ENCODE measurements around the gene PDCL3. TPM values are rescaled to one million over a fixed set of nuclear protein-coding genes. Genes with fewer than 3 reads are reported as not detected.

The PDCL3 gene
- total and polyA plus RNA-seq, 2 donors (not counting 1 experiment from before 2014, with no cell fraction given) = 5.6 to 24.1 TPM

- Histone ChIP-seq H3K27me3 (replicated peaks in 1 of 4; ENCODE audit: control extremely low read depth in 1 of 4, control insufficient read depth in 3 of 4, insufficient read depth in 4 of 4, low read length in 3 of 4) (no peaks in the 10 kb centered on the region), H3K9me3 (ENCODE audit: control extremely low read depth in 1 of 3, control insufficient read depth in 2 of 3, insufficient read depth in 1 of 3, low read length in 2 of 3) (no peaks in the 10 kb centered on the region), H2AFZ (ENCODE audit: insufficient read depth, low read depth, low read length, poor library complexity, severe bottlenecking) (no peak overlapping the region), H3K4me2 (replicated peaks; ENCODE audit: low read depth, low read length, poor library complexity, severe bottlenecking) (no peak overlapping the region), H4K20me1 (ENCODE audit: control insufficient read depth, insufficient read depth, low read length, poor library complexity, severe bottlenecking) (no peaks in the 10 kb centered on the region), H3K79me2 (ENCODE audit: control insufficient read depth, insufficient read depth, low read length) (no peaks in the 10 kb centered on the region), H3K9ac (ENCODE audit: low read length) (no peak overlapping the region), H3K4me1 (ENCODE audit: control insufficient read depth in 2 of 2, insufficient read depth in 2 of 2, low read length in 2 of 2) (no peaks in the 10 kb centered on the region), H3K27ac (ENCODE audit: low read length in 2 of 2) (no peak overlapping the region), H3K36me3 (replicated peaks in 1 of 2; ENCODE audit: control extremely low read depth in 1 of 2, control insufficient read depth in 1 of 2, extremely low read depth in 1 of 2, insufficient read depth in 2 of 2, low read length in 1 of 2) (no peaks in the 10 kb centered on the region), H3K4me3 (ENCODE audit: control extremely low read depth in 1 of 5, extremely low read depth in 1 of 5, insufficient read depth in 1 of 5, low read depth in 2 of 5, low read length in 4 of 5) (no peak overlapping the region)
- Mint-ChIP-seq H3K27ac (no peak overlapping the region), H3K4me3 (no peak overlapping the region), H3K4me1 (peaks cover under 1% of the 10 kb centered on the region), H3K9me3 (ENCODE audit: insufficient read depth) (no peaks in the 10 kb centered on the region), H3K27me3 (peaks cover 18% of the 10 kb centered on the region)
- ATAC-seq (ENCODE audit: low read depth) (no peak), DNase-seq (no peak)
- POLR2A ChIA-PET = no interaction called here
- CTCF ChIA-PET = no interaction called here
- WGBS (ENCODE audit: insufficient coverage) = 68% methylated on average over 2 of the region's 2 CpGs
- intact Hi-C loops (cut with micrococcal nuclease) = no loop called here
- no peak for TF ChIP-seq EZH2 (IDR thresholded peaks at IDR 0.05; ENCODE audit: borderline replicate concordance, insufficient read depth, low read depth, low read length, poor library complexity, severe bottlenecking)
- TF ChIP-seq CTCF (IDR thresholded peaks at IDR 0.05) = no peak
These were observed 44.0 kb upstream of the PDCL3 start for GRCh38 chr2:100518801-100519200.

GRCh38 chr2:100520224-100520623, 42.6 kb upstream of the PDCL3 start:
- H3K4me3 ChIP-seq (ENCODE audit: control extremely low read depth in 1 of 5, extremely low read depth in 1 of 5, insufficient read depth in 1 of 5, low read depth in 2 of 5, low read length in 4 of 5) = no peak overlapping the region
- Mint-ChIP-seq H3K4me3 (no peak overlapping the region), H3K4me1 (no peaks in the 10 kb centered on the region), H3K9me3 (ENCODE audit: insufficient read depth) (no peaks in the 10 kb centered on the region), H3K27ac (no peak overlapping the region), H3K27me3 (peaks cover 18% of the 10 kb centered on the region)
- H3K27me3 ChIP-seq (replicated peaks in 1 of 4; ENCODE audit: control extremely low read depth in 1 of 4, control insufficient read depth in 3 of 4, insufficient read depth in 4 of 4, low read length in 3 of 4) = no peaks in the 10 kb centered on the region
- no peak for TF ChIP-seq CTCF (IDR thresholded peaks at IDR 0.05)
- no peak for TF ChIP-seq EZH2 (IDR thresholded peaks at IDR 0.05; ENCODE audit: borderline replicate concordance, insufficient read depth, low read depth, low read length, poor library complexity, severe bottlenecking)
- ChIA-PET CTCF (no interaction called here), POLR2A (interaction anchor here (0.7 kb wide), 1 partner anchor 42 kb away, joined by 3 read pairs; the partner anchor contains the start of gene PDCL3)
- no peaks in the 10 kb centered on the region for H3K9me3 ChIP-seq (ENCODE audit: control extremely low read depth in 1 of 3, control insufficient read depth in 2 of 3, insufficient read depth in 1 of 3, low read length in 2 of 3)
- WGBS (ENCODE audit: insufficient coverage) = no CpG with 5 or more reads among the region's 2 CpGs
- no peak for DNase-seq
- H3K27ac ChIP-seq (ENCODE audit: low read length in 2 of 2) = no peak overlapping the region
- no peak for ATAC-seq (ENCODE audit: low read depth)
- intact Hi-C loops (cut with micrococcal nuclease) = no loop called here
- H3K79me2 ChIP-seq (ENCODE audit: control insufficient read depth, insufficient read depth, low read length) = no peaks in the 10 kb centered on the region
- H3K4me1 ChIP-seq (ENCODE audit: control insufficient read depth in 2 of 2, insufficient read depth in 2 of 2, low read length in 2 of 2) = no peaks in the 10 kb centered on the region
- no peaks in the 10 kb centered on the region for H4K20me1 ChIP-seq (ENCODE audit: control insufficient read depth, insufficient read depth, low read length, poor library complexity, severe bottlenecking)
- H3K4me2 ChIP-seq (replicated peaks; ENCODE audit: low read depth, low read length, poor library complexity, severe bottlenecking) = no peak overlapping the region
- no peak overlapping the region for H3K9ac ChIP-seq (ENCODE audit: low read length)
- H3K36me3 ChIP-seq (replicated peaks in 1 of 2; ENCODE audit: control extremely low read depth in 1 of 2, control insufficient read depth in 1 of 2, extremely low read depth in 1 of 2, insufficient read depth in 2 of 2, low read length in 1 of 2) = no peaks in the 10 kb centered on the region
- H2AFZ ChIP-seq (ENCODE audit: insufficient read depth, low read depth, low read length, poor library complexity, severe bottlenecking) = no peak overlapping the region

Data from B cell (primary cell).